GM21619 (cell line): ENCODE results near the gene IQCK.
"Not testable (repeated sequence)": the region's sequence is repeated elsewhere in the genome, so short reads cannot be mapped to it uniquely, and the experiment has no call there.

Source experiments
- ATAC-seq: cut with Tn5 transposase; IDR thresholded peaks from one replicate; pipeline ENCODE4 v1.9.1; 2021; ENCODE audit not compliant: unreplicated experiment

IQCK gene

DNA sequence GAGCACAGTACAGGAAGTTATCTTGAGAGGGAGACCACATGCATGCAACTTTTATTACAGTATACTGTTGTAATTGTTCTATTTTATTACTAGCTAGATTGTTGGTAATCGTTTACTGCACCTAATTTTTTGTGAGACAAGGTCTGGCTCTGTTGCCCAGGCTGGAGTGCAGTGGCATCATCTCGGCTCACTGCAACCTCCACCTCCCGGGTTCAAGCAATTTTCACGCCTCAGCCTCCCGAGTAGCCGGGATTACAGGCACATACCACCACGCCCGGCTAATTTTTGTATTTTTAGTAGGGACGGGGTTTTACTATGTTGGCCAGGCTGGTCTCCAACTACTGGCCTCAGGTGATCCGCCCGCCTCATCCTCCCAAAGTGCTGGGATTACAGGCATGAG, 1.3 kb upstream of the IQCK start:
- not testable (repeated sequence) for ATAC-seq

GRCh38 chr16:19717314-19717713, 757 bp upstream of the IQCK start:
- no peak for ATAC-seq

- ATAC-seq = no peak
These were observed 524 bp downstream of the IQCK start for GRCh38 chr16:19718624-19718965.

- ATAC-seq = no peak
These were observed 4.3 kb downstream of the IQCK start for GRCh38 chr16:19722269-19722952.

DNA sequence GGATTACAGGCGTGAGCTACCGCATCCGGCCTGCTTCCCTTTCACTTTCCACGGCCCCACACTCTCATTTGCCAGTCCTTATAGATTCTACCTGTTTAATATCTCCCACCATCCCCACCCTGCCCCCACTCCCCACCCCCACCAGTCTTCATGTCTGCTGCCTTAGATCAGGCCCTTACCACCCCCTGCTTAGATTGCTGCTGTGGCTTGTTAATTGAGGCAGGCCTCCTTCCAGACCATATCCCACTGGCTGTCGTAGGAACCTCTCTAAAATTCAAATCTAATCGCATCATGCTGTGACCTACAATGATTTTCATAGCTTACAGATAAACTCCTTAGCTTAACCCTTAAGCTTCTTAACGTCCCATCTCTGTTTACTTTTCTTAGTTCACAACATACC, 4.9 kb downstream of the IQCK start:
- no peak for ATAC-seq

DNA sequence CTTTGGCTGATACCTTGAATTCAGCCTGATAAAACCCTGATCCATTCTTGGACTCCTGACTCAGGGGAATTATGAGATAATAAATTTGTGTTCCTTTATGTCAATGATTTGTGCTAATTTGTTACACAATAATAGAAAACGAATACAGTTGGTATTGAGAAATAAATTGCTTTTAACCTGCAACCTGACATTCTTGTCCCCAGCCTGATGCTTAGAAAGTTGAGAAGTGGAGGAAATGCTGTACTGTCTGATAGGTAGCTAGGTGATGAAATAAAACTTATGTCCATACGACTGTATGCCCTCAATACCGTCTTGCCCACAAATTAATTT, 10.5 kb downstream of the IQCK start:
- ATAC-seq = no peak

GRCh38 chr16:19733551-19733950, 15.5 kb downstream of the IQCK start:
- no peak for ATAC-seq

DNA sequence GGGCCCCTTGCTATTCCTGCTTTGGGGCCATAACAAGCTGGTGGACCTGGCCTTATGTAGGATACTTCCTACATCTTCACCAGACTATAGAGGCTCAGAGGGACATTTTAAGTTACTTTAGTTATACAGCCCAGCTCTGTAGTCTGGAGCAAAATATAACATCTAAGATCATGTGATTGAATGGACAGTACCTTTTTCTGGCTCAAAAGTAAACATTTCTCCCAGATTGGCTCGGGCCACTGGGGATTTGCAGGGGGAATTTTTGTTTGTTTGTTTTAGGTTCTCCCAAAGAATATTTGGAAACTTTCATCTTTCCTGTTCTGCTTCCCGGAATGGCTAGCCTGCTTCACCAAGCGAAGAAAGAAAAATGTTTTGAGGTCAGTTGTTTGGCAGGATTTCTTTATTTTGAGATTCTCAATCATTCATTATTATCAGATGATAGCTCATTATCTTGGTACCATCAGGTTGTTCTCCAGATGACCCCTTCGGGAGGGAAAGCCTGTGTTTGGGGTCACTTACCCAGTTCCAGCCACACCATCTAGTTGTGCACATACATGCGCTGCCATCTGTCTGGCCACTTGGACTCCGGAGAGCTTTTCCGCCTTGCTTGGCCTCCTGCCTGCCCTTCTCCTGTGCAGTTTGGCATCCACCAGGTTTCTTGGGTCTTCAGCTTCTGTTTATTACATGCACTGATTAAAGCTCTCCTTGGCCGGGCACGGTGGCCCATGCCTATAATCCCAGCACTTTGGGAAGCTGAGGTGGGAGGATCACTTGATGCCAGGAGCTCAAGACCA, 17.2 kb downstream of the IQCK start:
- ATAC-seq = no peak

- ATAC-seq = no peak
These were observed 19.4 kb downstream of the IQCK start for GRCh38 chr16:19737306-19738038.

GRCh38 chr16:19741354-19741753, 23.3 kb downstream of the IQCK start:
- ATAC-seq = no peak

GRCh38 chr16:19743816-19744159, 25.7 kb downstream of the IQCK start:
- no peak for ATAC-seq

GRCh38 chr16:19744670-19745069, 26.6 kb downstream of the IQCK start:
- no peak for ATAC-seq

DNA sequence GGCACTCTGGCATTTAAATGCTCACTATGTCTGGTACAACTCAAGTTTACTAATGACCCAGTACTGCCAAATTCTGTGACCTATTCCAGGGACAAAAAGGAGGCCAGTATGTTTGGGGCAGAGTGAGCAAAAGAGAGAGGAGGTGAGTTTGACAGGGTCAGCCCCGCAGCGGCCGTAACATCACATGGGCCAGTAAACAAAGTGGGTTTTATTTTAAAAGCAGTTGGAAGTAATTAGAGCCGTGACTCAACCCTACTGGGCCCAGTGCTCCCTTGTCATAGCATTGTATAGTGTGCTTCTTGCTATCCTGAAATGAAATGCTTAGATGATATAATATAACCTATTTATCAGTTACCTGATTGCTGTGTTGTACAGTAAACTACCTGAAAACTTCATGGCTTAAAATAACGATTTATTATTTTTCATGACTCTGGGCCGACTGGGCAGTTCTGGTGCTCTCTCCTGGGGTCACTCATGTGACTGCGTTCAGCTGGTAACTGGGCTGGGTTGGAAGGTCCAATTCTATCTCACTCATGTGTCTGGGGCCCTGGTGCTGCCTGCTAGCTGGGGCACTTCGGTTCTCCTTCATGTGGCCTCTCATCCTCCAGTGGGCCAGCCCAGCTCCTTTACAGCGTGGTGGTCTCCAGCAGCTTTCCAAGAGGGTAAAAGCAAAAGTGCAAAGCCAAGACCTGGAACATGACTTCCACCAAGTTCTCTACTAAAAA, 27.4 kb downstream of the IQCK start:
- ATAC-seq = no peak

GRCh38 chr16:19746561-19746960, 28.5 kb downstream of the IQCK start:
- ATAC-seq = no peak

GRCh38 chr16:19748389-19749168, 30.5 kb downstream of the IQCK start:
- no peak for ATAC-seq

DNA sequence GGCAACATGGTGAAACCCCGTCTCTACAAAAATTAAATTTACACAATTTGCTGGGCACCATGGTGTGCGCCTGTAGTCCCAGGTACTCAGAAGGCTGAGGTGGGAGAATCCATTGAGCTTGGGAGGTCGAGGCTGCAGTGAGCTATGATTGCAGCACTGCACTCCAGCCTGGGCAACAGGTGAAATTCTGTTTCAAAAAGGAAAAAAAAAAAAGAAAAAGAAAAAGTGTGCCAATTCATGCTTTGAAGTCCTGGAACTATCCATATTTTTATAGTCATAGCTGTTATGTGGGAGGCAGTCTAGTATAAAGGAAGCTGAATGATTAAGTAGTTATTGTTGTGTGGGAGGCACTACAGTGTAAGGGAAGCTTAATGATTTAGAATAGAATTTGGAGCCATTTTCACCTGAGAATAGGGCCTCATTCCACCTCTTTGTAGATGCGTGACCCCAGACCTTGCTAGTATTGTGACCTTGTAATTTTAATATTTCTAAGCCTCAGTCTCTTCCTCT, 31.6 kb downstream of the IQCK start:
- ATAC-seq = no peak

GRCh38 chr16:19751478-19752385, 33.7 kb downstream of the IQCK start:
- ATAC-seq = no peak

DNA sequence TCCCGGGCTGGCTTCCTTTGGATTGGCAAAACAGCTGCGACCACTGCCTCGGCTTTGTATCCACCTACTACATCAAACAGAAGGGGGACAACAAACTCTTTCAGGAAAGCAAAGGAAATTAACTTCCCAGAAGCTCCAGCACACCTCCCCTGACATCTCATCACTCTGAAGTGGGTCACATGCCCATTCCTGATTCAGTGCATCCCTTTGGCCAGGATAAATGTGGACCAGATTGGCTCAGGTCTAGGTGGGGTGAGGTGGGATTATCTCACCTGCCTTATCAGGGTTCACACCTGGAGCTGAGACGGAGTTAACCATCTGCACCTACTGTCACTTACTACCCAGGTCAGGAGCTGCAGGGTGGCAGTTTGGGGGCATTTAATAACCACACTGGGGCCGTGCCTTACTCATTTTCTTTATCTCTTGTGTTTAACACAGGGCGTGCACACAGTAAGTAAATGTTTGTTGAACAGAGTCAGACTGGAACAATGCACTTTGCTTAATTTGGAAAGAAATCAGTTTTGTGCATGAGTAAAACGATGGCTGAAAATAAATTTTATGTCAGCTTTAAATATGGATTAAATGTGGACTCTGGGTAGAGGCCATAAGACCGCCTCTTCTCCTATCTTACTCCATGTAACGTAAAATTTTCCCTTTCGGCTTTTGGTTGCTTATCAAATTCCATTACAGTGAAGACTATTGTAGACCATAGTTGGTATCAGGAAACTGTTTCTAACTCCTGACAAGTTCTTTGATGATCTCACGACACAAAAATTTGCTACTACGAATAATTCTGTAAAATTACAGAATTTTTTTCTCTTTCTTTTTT, 36.0 kb downstream of the IQCK start:
- no peak for ATAC-seq

GRCh38 chr16:19754644-19755036, 36.6 kb downstream of the IQCK start:
- no peak for ATAC-seq
